GM21528 (cell line): ENCODE measurements around the gene MAP4.
"Not testable (repeated sequence)": the region's sequence is repeated elsewhere in the genome, so short reads cannot be mapped to it uniquely, and the experiment has no call there.

Source experiments
- ATAC-seq: cut with Tn5 transposase; IDR thresholded peaks from one replicate; pipeline ENCODE4 v1.9.1; 2021; ENCODE audit warnings: mild to moderate bottlenecking, moderate library complexity; ENCODE audit not compliant: unreplicated experiment, low FRiP score

MAP4 gene

GRCh38 chr3:48016301-48016973 is at the start of gene MAP4:
Gene MAP4, minus strand, starts transcription at chr3:48016416. Its CDS starts 17,556 bp downstream, at chr3:47998860.
- ATAC-seq, result no peak

- no peak for ATAC-seq
Measured at GRCh38 chr3:48065035-48065434, 48.8 kb upstream of the MAP4 start.

GRCh38 chr3:48064292-48064829 is 48.1 kb upstream of the MAP4 start:
- ATAC-seq, result no peak

GRCh38 chr3:48061586-48061985 is 45.4 kb upstream of the MAP4 start:
- ATAC-seq, result not testable (repeated sequence)

- ATAC-seq, result no peak
Measured at GRCh38 chr3:48058091-48058490, 41.9 kb upstream of the MAP4 start.

- no peak for ATAC-seq
Measured at GRCh38 chr3:48057521-48057920, 41.3 kb upstream of the MAP4 start.

GRCh38 chr3:48047841-48048464 is 31.7 kb upstream of the MAP4 start:
- no peak for ATAC-seq

GRCh38 chr3:48042071-48042760 is 26.0 kb upstream of the MAP4 start:
- no peak for ATAC-seq

- ATAC-seq, result no peak
Measured at GRCh38 chr3:48039487-48040190, 23.4 kb upstream of the MAP4 start.

- ATAC-seq, result no peak
Measured at GRCh38 chr3:48038971-48039481, 22.8 kb upstream of the MAP4 start.

- ATAC-seq, result no peak
Measured at GRCh38 chr3:48034000-48034516, 17.8 kb upstream of the MAP4 start.

- ATAC-seq, result no peak
Measured at GRCh38 chr3:48030188-48030587, 14.0 kb upstream of the MAP4 start.

GRCh38 chr3:48026951-48027908 is 11.0 kb upstream of the MAP4 start:
- ATAC-seq, result no peak

GRCh38 chr3:48026098-48026497 is 9.9 kb upstream of the MAP4 start:
- no peak for ATAC-seq

GRCh38 chr3:48024401-48024800 is 8.2 kb upstream of the MAP4 start:
- ATAC-seq, result no peak

GRCh38 chr3:48023377-48023776 is 7.2 kb upstream of the MAP4 start:
- no peak for ATAC-seq

- ATAC-seq, result no peak
Measured at GRCh38 chr3:48022178-48022577, 6.0 kb upstream of the MAP4 start.

- no peak for ATAC-seq
Measured at GRCh38 chr3:48018841-48019240, 2.6 kb upstream of the MAP4 start.

- ATAC-seq, result no peak
Measured at GRCh38 chr3:48015431-48016180, 610 bp downstream of the MAP4 start.
